ENCODE measurements around the gene ADCY5. TPM values are rescaled to one million over a fixed set of nuclear protein-coding genes. Genes with fewer than 3 reads are reported as not detected.

ADCY5 gene
- total and polyA plus RNA-seq, 7 experiments from 2014 or later = 0.07 TPM; not detected in 6

GRCh38 chr3:123339302-123339701 lies 109.6 kb downstream of the ADCY5 start:
- CTCF ChIA-PET = no interaction called here
- POLR2A ChIA-PET = no interaction called here
- intact Hi-C loops (cut with micrococcal nuclease) = no loop called here
- Histone ChIP-seq H3K4me1 (ENCODE audit: control insufficient read depth in 2 of 2, insufficient read depth in 2 of 2, low read length in 2 of 2) (no peaks in the 10 kb centered on the region), H3K4me3 (ENCODE audit: low read length) (no peak overlapping the region), H3K9me3 (ENCODE audit: control insufficient read depth in 2 of 3, low read length in 3 of 3) (no peaks in the 10 kb centered on the region), H3K36me3 (ENCODE audit: control insufficient read depth in 2 of 3, insufficient read depth in 3 of 3, low read length in 3 of 3) (no peaks in the 10 kb centered on the region), H3K27me3 (ENCODE audit: control insufficient read depth in 2 of 2, insufficient read depth in 2 of 2, low read length in 2 of 2) (no peaks in the 10 kb centered on the region), H3K27ac (ENCODE audit: low read depth, low read length) (no peak overlapping the region)
- Mint-ChIP-seq H3K36me3 (no peaks in the 10 kb centered on the region), H3K27ac (no peak overlapping the region), H3K27me3 (no peaks in the 10 kb centered on the region), H3K4me1 (peaks cover 5 to 12% (median 7%) of the 10 kb centered on the region in 7 donors), H3K9me3 (peaks cover 0 to 3% (median 0%) of the 10 kb centered on the region in 11 donors), H3K4me3 (no peak overlapping the region)
- ATAC-seq (no peak), DNase-seq (no peak)

- H3K36me3 Mint-ChIP-seq = no peaks in the 10 kb centered on the region
- H3K4me3 Mint-ChIP-seq = no peak overlapping the region
Observed at GRCh38 chr3:123338620-123339061, 110.2 kb downstream of the ADCY5 start.

GRCh38 chr3:123337948-123338619 lies 110.8 kb downstream of the ADCY5 start:
- no peak overlapping the region for H3K27ac Mint-ChIP-seq
- Histone ChIP-seq H3K36me3 (ENCODE audit: control insufficient read depth in 2 of 3, insufficient read depth in 3 of 3, low read length in 3 of 3) (no peaks in the 10 kb centered on the region), H3K27ac (ENCODE audit: low read depth, low read length) (no peak overlapping the region), H3K27me3 (ENCODE audit: control insufficient read depth in 2 of 2, insufficient read depth in 2 of 2, low read length in 2 of 2) (no peaks in the 10 kb centered on the region), H3K9me3 (ENCODE audit: control insufficient read depth in 2 of 3, low read length in 3 of 3) (no peaks in the 10 kb centered on the region), H3K4me3 (ENCODE audit: low read length) (no peak overlapping the region), H3K4me1 (ENCODE audit: control insufficient read depth in 2 of 2, insufficient read depth in 2 of 2, low read length in 2 of 2) (no peaks in the 10 kb centered on the region)
- intact Hi-C loops (cut with micrococcal nuclease) = no loop called here
- ATAC-seq (no peak), DNase-seq (no peak)
- no peaks in the 10 kb centered on the region for H3K27me3 Mint-ChIP-seq
- peaks cover 0 to 3% (median 0%) of the 10 kb centered on the region in 11 donors for H3K9me3 Mint-ChIP-seq
- ChIA-PET CTCF (no interaction called here), POLR2A (no interaction called here)
- no peak overlapping the region for H3K4me3 Mint-ChIP-seq
- H3K36me3 Mint-ChIP-seq = no peaks in the 10 kb centered on the region
- peaks cover 5 to 12% (median 7%) of the 10 kb centered on the region in 7 donors for H3K4me1 Mint-ChIP-seq

More at GRCh38 chr3:123338620-123339061, 110.2 kb downstream of the ADCY5 start:
- Mint-ChIP-seq H3K27me3 (no peaks in the 10 kb centered on the region), H3K27ac (no peak overlapping the region), H3K4me1 (peaks cover 5 to 12% (median 7%) of the 10 kb centered on the region in 7 donors), H3K9me3 (peaks cover 0 to 3% (median 0%) of the 10 kb centered on the region in 11 donors)
- Histone ChIP-seq H3K36me3 (ENCODE audit: control insufficient read depth in 2 of 3, insufficient read depth in 3 of 3, low read length in 3 of 3) (no peaks in the 10 kb centered on the region), H3K4me1 (ENCODE audit: control insufficient read depth in 2 of 2, insufficient read depth in 2 of 2, low read length in 2 of 2) (no peaks in the 10 kb centered on the region), H3K27ac (ENCODE audit: low read depth, low read length) (no peak overlapping the region), H3K4me3 (ENCODE audit: low read length) (no peak overlapping the region), H3K9me3 (ENCODE audit: control insufficient read depth in 2 of 3, low read length in 3 of 3) (no peaks in the 10 kb centered on the region), H3K27me3 (ENCODE audit: control insufficient read depth in 2 of 2, insufficient read depth in 2 of 2, low read length in 2 of 2) (no peaks in the 10 kb centered on the region)
- ChIA-PET POLR2A (no interaction called here), CTCF (no interaction called here)
- ATAC-seq = no peak
- intact Hi-C loops (cut with micrococcal nuclease) = no loop called here
- DNase-seq = no peak

GRCh38 chr3:123337226-123337625 lies 111.7 kb downstream of the ADCY5 start:
- Mint-ChIP-seq H3K27ac (peak overlapping the region in 2 of 9 donors; percentile 3 to 28), H3K4me3 (no peak overlapping the region), H3K27me3 (no peaks in the 10 kb centered on the region), H3K9me3 (peaks cover 0 to 3% (median 0%) of the 10 kb centered on the region in 11 donors), H3K36me3 (no peaks in the 10 kb centered on the region), H3K4me1 (peaks cover 5 to 12% (median 7%) of the 10 kb centered on the region in 7 donors)
- no peak overlapping the region for H3K4me3 ChIP-seq (ENCODE audit: low read length)
- ChIA-PET POLR2A (no interaction called here), CTCF (no interaction called here)
- DNase-seq (no peak), ATAC-seq (no peak)
- no peaks in the 10 kb centered on the region for H3K27me3 ChIP-seq (ENCODE audit: control insufficient read depth in 2 of 2, insufficient read depth in 2 of 2, low read length in 2 of 2)
- H3K4me1 ChIP-seq (ENCODE audit: control insufficient read depth in 2 of 2, insufficient read depth in 2 of 2, low read length in 2 of 2) = no peaks in the 10 kb centered on the region
- intact Hi-C loops (cut with micrococcal nuclease) = no loop called here
- H3K36me3 ChIP-seq (ENCODE audit: control insufficient read depth in 2 of 3, insufficient read depth in 3 of 3, low read length in 3 of 3) = no peaks in the 10 kb centered on the region
- no peak overlapping the region for H3K27ac ChIP-seq (ENCODE audit: low read depth, low read length)
- no peaks in the 10 kb centered on the region for H3K9me3 ChIP-seq (ENCODE audit: control insufficient read depth in 2 of 3, low read length in 3 of 3)

DNA sequence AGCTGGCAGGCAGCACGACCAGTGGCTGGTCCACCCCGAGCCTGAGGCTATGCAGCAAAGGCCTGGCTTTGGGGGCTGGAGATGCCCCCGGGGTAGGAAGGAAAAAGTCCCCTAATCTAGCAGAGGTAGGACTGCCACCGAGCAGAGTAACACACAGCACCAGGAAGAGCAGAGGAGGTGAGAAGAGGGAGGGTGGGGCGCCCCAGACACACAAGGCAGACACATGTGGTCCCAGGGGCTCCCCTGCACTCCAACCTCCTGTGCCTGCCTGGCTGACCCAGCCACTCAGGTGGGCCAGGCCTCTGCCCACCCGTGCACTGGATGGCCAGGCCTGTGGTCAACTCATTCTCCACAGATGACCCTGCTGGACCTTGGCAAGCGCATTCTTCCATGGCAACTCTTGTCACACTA lies 112.4 kb downstream of the ADCY5 start:
- peaks cover 0 to 3% (median 0%) of the 10 kb centered on the region in 11 donors for H3K9me3 Mint-ChIP-seq
- H3K27ac Mint-ChIP-seq = peak overlapping the region in 1 of 9 donors; percentile 28
- CTCF ChIA-PET = no interaction called here
- no peak overlapping the region for H3K4me3 Mint-ChIP-seq
- ATAC-seq (peak; percentile 19), DNase-seq (no peak)
- intact Hi-C loops (cut with micrococcal nuclease) = no loop called here
- POLR2A ChIA-PET = no interaction called here
- Histone ChIP-seq H3K27me3 (ENCODE audit: control insufficient read depth in 2 of 2, insufficient read depth in 2 of 2, low read length in 2 of 2) (no peaks in the 10 kb centered on the region), H3K4me3 (ENCODE audit: low read length) (no peak overlapping the region), H3K27ac (ENCODE audit: low read depth, low read length) (no peak overlapping the region), H3K36me3 (ENCODE audit: control insufficient read depth in 2 of 3, insufficient read depth in 3 of 3, low read length in 3 of 3) (no peaks in the 10 kb centered on the region), H3K9me3 (ENCODE audit: control insufficient read depth in 2 of 3, low read length in 3 of 3) (no peaks in the 10 kb centered on the region), H3K4me1 (ENCODE audit: control insufficient read depth in 2 of 2, insufficient read depth in 2 of 2, low read length in 2 of 2) (no peaks in the 10 kb centered on the region)
- no peaks in the 10 kb centered on the region for H3K36me3 Mint-ChIP-seq
- no peaks in the 10 kb centered on the region for H3K27me3 Mint-ChIP-seq
- H3K4me1 Mint-ChIP-seq = peaks cover 5 to 12% (median 7%) of the 10 kb centered on the region in 7 donors

DNA sequence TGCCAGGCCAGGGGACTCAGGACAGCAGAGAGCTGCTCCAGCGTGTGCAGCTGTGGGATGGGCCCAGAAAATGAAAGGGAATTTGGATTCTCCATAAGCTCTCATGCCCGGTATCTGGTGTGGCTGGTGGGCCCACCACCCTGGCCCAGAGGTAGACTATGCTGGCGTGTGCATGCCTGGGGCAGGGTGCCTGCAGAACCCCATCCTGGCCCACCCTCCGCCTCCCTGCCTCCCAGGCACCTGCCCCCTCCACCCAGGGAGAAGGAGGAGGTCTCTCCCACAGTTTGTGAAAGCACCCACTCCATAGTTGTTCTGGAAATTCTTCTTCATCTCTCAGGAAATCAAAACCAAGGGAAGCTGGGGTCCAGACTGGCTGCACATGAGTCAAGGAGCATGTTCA lies 112.9 kb downstream of the ADCY5 start:
- ATAC-seq = no peak
- no peaks in the 10 kb centered on the region for H3K36me3 Mint-ChIP-seq
- Histone ChIP-seq H3K27me3 (ENCODE audit: control insufficient read depth in 2 of 2, insufficient read depth in 2 of 2, low read length in 2 of 2) (no peaks in the 10 kb centered on the region), H3K27ac (ENCODE audit: low read depth, low read length) (no peak overlapping the region), H3K4me3 (ENCODE audit: low read length) (no peak overlapping the region), H3K9me3 (ENCODE audit: control insufficient read depth in 2 of 3, low read length in 3 of 3) (no peaks in the 10 kb centered on the region), H3K4me1 (ENCODE audit: control insufficient read depth in 2 of 2, insufficient read depth in 2 of 2, low read length in 2 of 2) (no peaks in the 10 kb centered on the region), H3K36me3 (ENCODE audit: control insufficient read depth in 2 of 3, insufficient read depth in 3 of 3, low read length in 3 of 3) (no peaks in the 10 kb centered on the region)
- peaks cover 5 to 12% (median 7%) of the 10 kb centered on the region in 7 donors for H3K4me1 Mint-ChIP-seq
- H3K9me3 Mint-ChIP-seq = peaks cover 0 to 3% (median 0%) of the 10 kb centered on the region in 11 donors
- ChIA-PET CTCF (no interaction called here), POLR2A (no interaction called here)
- no peak overlapping the region for H3K4me3 Mint-ChIP-seq
- DNase-seq = no peak
- intact Hi-C loops (cut with micrococcal nuclease) = no loop called here
- no peaks in the 10 kb centered on the region for H3K27me3 Mint-ChIP-seq
- H3K27ac Mint-ChIP-seq = no peak overlapping the region

GRCh38 chr3:123335007-123335670 lies 113.8 kb downstream of the ADCY5 start:
- intact Hi-C loops (cut with micrococcal nuclease) = no loop called here
- Mint-ChIP-seq H3K9me3 (peaks cover 0 to 3% (median 0%) of the 10 kb centered on the region in 11 donors), H3K36me3 (no peaks in the 10 kb centered on the region), H3K4me1 (peaks cover 5 to 12% (median 7%) of the 10 kb centered on the region in 7 donors), H3K27ac (no peak overlapping the region), H3K27me3 (no peaks in the 10 kb centered on the region), H3K4me3 (no peak overlapping the region)
- POLR2A ChIA-PET = no interaction called here
- Histone ChIP-seq H3K4me3 (ENCODE audit: low read length) (no peak overlapping the region), H3K36me3 (ENCODE audit: control insufficient read depth in 2 of 3, insufficient read depth in 3 of 3, low read length in 3 of 3) (no peaks in the 10 kb centered on the region), H3K4me1 (ENCODE audit: control insufficient read depth in 2 of 2, insufficient read depth in 2 of 2, low read length in 2 of 2) (no peaks in the 10 kb centered on the region), H3K27me3 (ENCODE audit: control insufficient read depth in 2 of 2, insufficient read depth in 2 of 2, low read length in 2 of 2) (no peaks in the 10 kb centered on the region), H3K9me3 (ENCODE audit: control insufficient read depth in 2 of 3, low read length in 3 of 3) (no peaks in the 10 kb centered on the region), H3K27ac (ENCODE audit: low read depth, low read length) (no peak overlapping the region)
- CTCF ChIA-PET = no interaction called here
- no peak for DNase-seq
- ATAC-seq = no peak

Measured in naive thymus-derived CD4-positive, alpha-beta T cell (primary cell).